ENCODE data around the gene NSRP1. TPM values are rescaled to one million over a fixed set of nuclear protein-coding genes. Genes with fewer than 3 reads are reported as not detected.

NSRP1 gene
- total and polyA plus RNA-seq, 2 of the 13 experiments (the other 11 are each of a cell fraction or from before 2014, with no cell fraction given): 7.0 to 14.3 TPM

DNA sequence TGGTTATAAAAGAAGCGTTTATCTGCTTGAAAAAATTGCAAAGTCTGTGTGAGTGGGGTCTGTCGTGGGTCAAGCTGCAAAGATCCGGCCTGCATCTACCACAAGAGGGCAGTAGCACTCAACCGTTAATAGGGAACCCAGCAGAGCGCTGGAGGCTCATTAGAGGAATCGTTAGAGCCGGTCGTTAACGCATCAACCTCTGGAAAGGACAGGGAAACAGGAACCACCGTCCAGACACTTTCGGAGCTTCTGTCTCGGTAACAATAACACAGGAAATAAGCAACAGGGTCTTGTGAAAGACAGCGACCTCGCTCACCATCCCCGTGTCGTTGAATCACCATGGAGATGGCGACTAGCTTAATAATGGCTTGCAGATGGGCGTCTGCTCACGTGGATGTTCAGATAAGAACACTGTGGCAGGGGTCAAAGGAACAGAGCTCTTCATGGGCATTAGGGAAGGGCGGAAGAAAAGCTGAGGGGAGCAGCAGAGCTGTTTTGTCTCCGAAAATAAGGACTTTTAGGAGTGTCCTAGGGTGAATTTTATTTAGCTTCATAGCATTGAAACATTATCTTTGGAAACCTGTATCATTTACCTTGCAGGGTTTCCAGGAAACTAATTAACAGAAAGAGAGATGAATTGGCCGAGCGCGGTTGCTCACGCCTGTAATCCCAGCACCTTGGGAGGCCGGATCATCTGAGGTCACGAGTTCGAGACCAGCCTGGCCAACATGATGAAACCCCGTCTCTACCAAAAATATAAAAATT lies 11.9 kb upstream of the NSRP1 start (continued):
- TF ChIP-seq, protein P1, sequence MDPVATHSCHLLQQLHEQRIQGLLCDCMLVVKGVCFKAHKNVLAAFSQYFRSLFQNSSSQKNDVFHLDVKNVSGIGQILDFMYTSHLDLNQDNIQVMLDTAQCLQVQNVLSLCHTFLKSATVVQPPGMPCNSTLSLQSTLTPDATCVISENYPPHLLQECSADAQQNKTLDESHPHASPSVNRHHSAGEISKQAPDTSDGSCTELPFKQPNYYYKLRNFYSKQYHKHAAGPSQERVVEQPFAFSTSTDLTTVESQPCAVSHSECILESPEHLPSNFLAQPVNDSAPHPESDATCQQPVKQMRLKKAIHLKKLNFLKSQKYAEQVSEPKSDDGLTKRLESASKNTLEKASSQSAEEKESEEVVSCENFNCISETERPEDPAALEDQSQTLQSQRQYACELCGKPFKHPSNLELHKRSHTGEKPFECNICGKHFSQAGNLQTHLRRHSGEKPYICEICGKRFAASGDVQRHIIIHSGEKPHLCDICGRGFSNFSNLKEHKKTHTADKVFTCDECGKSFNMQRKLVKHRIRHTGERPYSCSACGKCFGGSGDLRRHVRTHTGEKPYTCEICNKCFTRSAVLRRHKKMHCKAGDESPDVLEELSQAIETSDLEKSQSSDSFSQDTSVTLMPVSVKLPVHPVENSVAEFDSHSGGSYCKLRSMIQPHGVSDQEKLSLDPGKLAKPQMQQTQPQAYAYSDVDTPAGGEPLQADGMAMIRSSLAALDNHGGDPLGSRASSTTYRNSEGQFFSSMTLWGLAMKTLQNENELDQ (CRISPR knock-in tag; IDR thresholded peaks at IDR 0.05; ENCODE audit: borderline replicate concordance): no peak
- TF ChIP-seq, protein P2, sequence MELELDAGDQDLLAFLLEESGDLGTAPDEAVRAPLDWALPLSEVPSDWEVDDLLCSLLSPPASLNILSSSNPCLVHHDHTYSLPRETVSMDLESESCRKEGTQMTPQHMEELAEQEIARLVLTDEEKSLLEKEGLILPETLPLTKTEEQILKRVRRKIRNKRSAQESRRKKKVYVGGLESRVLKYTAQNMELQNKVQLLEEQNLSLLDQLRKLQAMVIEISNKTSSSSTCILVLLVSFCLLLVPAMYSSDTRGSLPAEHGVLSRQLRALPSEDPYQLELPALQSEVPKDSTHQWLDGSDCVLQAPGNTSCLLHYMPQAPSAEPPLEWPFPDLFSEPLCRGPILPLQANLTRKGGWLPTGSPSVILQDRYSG (CRISPR knock-in tag; IDR thresholded peaks at IDR 0.05): no peak
- TF ChIP-seq CCDC6 (CRISPR knock-in tag; IDR thresholded peaks at IDR 0.05) (no peak), KLF12 (CRISPR knock-in tag; IDR thresholded peaks at IDR 0.05; ENCODE audit: borderline replicate concordance) (no peak), MAZ (IDR thresholded peaks at IDR 0.05; ENCODE audit: borderline replicate concordance, low read depth, low read length) (no peak), MAZ (CRISPR knock-in tag; IDR thresholded peaks at IDR 0.05; ENCODE audit: low read depth) (no peak), NCOR1 (IDR thresholded peaks at IDR 0.05; ENCODE audit: borderline replicate concordance, low read length) (no peak), ZNF264 (CRISPR knock-in tag; IDR thresholded peaks at IDR 0.05) (peak; percentile 52; the same call in 1 of the 2 replicates), SP1 (IDR thresholded peaks at IDR 0.05) (no peak), SP1 (CRISPR knock-in tag; IDR thresholded peaks at IDR 0.05) (no peak), ZNF446 (CRISPR knock-in tag; IDR thresholded peaks at IDR 0.05) (no peak), ZNF557 (CRISPR knock-in tag; IDR thresholded peaks at IDR 0.05) (no peak; the same call in 1 of the 2 replicates), CCAR2 (optimal IDR thresholded peaks at IDR 0.05; ENCODE audit: low read depth, low read length) (peak; percentile 21), MXI1 (IDR thresholded peaks at IDR 0.05; ENCODE audit: borderline replicate concordance, low read depth, low read length) (peak; percentile 69; the same call in 1 of the 3 replicates)
- TF ChIP-seq, protein P3, sequence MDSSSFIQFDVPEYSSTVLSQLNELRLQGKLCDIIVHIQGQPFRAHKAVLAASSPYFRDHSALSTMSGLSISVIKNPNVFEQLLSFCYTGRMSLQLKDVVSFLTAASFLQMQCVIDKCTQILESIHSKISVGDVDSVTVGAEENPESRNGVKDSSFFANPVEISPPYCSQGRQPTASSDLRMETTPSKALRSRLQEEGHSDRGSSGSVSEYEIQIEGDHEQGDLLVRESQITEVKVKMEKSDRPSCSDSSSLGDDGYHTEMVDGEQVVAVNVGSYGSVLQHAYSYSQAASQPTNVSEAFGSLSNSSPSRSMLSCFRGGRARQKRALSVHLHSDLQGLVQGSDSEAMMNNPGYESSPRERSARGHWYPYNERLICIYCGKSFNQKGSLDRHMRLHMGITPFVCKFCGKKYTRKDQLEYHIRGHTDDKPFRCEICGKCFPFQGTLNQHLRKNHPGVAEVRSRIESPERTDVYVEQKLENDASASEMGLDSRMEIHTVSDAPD (CRISPR knock-in tag; IDR thresholded peaks at IDR 0.05): no peak
- TF ChIP-seq, protein P4, sequence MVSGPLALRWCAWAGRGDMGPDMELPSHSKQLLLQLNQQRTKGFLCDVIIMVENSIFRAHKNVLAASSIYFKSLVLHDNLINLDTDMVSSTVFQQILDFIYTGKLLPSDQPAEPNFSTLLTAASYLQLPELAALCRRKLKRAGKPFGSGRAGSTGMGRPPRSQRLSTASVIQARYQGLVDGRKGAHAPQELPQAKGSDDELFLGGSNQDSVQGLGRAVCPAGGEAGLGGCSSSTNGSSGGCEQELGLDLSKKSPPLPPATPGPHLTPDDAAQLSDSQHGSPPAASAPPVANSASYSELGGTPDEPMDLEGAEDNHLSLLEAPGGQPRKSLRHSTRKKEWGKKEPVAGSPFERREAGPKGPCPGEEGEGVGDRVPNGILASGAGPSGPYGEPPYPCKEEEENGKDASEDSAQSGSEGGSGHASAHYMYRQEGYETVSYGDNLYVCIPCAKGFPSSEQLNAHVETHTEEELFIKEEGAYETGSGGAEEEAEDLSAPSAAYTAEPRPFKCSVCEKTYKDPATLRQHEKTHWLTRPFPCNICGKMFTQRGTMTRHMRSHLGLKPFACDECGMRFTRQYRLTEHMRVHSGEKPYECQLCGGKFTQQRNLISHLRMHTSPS (CRISPR knock-in tag; IDR thresholded peaks at IDR 0.05; ENCODE audit: low read depth): no peak
- TF ChIP-seq, protein P5, sequence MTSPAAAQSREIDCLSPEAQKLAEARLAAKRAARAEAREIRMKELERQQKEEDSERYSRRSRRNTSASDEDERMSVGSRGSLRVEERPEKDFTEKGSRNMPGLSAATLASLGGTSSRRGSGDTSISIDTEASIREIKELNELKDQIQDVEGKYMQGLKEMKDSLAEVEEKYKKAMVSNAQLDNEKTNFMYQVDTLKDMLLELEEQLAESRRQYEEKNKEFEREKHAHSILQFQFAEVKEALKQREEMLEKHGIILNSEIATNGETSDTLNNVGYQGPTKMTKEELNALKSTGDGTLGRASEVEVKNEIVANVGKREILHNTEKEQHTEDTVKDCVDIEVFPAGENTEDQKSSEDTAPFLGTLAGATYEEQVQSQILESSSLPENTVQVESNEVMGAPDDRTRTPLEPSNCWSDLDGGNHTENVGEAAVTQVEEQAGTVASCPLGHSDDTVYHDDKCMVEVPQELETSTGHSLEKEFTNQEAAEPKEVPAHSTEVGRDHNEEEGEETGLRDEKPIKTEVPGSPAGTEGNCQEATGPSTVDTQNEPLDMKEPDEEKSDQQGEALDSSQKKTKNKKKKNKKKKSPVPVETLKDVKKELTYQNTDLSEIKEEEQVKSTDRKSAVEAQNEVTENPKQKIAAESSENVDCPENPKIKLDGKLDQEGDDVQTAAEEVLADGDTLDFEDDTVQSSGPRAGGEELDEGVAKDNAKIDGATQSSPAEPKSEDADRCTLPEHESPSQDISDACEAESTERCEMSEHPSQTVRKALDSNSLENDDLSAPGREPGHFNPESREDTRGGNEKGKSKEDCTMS (CRISPR knock-in tag; conservative IDR thresholded peaks at IDR 0.05): no peak
- TF ChIP-seq, protein P6, sequence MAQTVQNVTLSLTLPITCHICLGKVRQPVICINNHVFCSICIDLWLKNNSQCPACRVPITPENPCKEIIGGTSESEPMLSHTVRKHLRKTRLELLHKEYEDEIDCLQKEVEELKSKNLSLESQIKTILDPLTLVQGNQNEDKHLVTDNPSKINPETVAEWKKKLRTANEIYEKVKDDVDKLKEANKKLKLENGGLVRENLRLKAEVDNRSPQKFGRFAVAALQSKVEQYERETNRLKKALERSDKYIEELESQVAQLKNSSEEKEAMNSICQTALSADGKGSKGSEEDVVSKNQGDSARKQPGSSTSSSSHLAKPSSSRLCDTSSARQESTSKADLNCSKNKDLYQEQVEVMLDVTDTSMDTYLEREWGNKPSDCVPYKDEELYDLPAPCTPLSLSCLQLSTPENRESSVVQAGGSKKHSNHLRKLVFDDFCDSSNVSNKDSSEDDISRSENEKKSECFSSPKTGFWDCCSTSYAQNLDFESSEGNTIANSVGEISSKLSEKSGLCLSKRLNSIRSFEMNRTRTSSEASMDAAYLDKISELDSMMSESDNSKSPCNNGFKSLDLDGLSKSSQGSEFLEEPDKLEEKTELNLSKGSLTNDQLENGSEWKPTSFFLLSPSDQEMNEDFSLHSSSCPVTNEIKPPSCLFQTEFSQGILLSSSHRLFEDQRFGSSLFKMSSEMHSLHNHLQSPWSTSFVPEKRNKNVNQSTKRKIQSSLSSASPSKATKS (CRISPR knock-in tag; IDR thresholded peaks at IDR 0.05): no peak

Measured in HepG2 (cell line).